Jurkat, Clone E6-1 (cell line): Measurements from ENCODE around the gene MSI2.

ENCODE experiments used
- DNase-seq: peaks from one replicate; pipeline ENCODE4 v3.0.0-alpha.2; 2011; ENCODE audit warnings: low read depth, low spot score
- H3K4me3 ChIP-seq: 2 replicates; pipeline ENCODE4 v1.5.1; 2011; ENCODE audit warnings: mild to moderate bottlenecking, low read length, control low read depth, moderate library complexity

MSI2 gene

GRCh38 chr17:57699751-57700219, 443.5 kb downstream of the MSI2 start:
- no peak for DNase-seq
- H3K4me3 ChIP-seq, result no peak overlapping the region

- DNase-seq, result no peak
- H3K4me3 ChIP-seq, result no peak overlapping the region
Observed at GRCh38 chr17:57701124-57701523, 444.8 kb downstream of the MSI2 start.

GRCh38 chr17:57703273-57703672, 446.9 kb downstream of the MSI2 start:
- no peak for DNase-seq
- H3K4me3 ChIP-seq, result no peak overlapping the region

- H3K4me3 ChIP-seq, result no peak overlapping the region
- DNase-seq, result no peak
Observed at GRCh38 chr17:57704448-57704847, 448.1 kb downstream of the MSI2 start.

- no peak for DNase-seq
- H3K4me3 ChIP-seq, result no peak overlapping the region
Observed at GRCh38 chr17:57705921-57706695, 449.8 kb downstream of the MSI2 start.

GRCh38 chr17:57706761-57707160, 450.4 kb downstream of the MSI2 start:
- no peak overlapping the region for H3K4me3 ChIP-seq

GRCh38 chr17:57707892-57708291, 451.6 kb downstream of the MSI2 start:
- DNase-seq, result no peak
- H3K4me3 ChIP-seq, result no peak overlapping the region

More at GRCh38 chr17:57706761-57707160, 450.4 kb downstream of the MSI2 start:
- DNase-seq, result no peak

- H3K4me3 ChIP-seq, result no peak overlapping the region
- no peak for DNase-seq
Observed at GRCh38 chr17:57708410-57708809, 452.1 kb downstream of the MSI2 start.

GRCh38 chr17:57713140-57713539, 456.8 kb downstream of the MSI2 start:
- DNase-seq, result no peak
- no peak overlapping the region for H3K4me3 ChIP-seq

GRCh38 chr17:57714665-57715180, 458.4 kb downstream of the MSI2 start:
- DNase-seq, result no peak
- no peak overlapping the region for H3K4me3 ChIP-seq

GRCh38 chr17:57715981-57716380, 459.7 kb downstream of the MSI2 start:
- no peak for DNase-seq
- H3K4me3 ChIP-seq, result no peak overlapping the region

- H3K4me3 ChIP-seq, result no peak overlapping the region
- DNase-seq, result no peak
Observed at GRCh38 chr17:57718878-57719277, 462.6 kb downstream of the MSI2 start.

GRCh38 chr17:57720386-57721035, 464.2 kb downstream of the MSI2 start:
- H3K4me3 ChIP-seq, result no peak overlapping the region
- DNase-seq, result no peak

GRCh38 chr17:57721967-57722703, 465.8 kb downstream of the MSI2 start:
- H3K4me3 ChIP-seq, result no peak overlapping the region
- no peak for DNase-seq

- no peak for DNase-seq
- no peak overlapping the region for H3K4me3 ChIP-seq
Observed at GRCh38 chr17:57722704-57723043, 466.4 kb downstream of the MSI2 start.

- no peak for DNase-seq
- H3K4me3 ChIP-seq, result no peak overlapping the region
Observed at GRCh38 chr17:57723427-57724025, 467.2 kb downstream of the MSI2 start.

GRCh38 chr17:57724026-57724728, 467.9 kb downstream of the MSI2 start:
- no peak for DNase-seq
- H3K4me3 ChIP-seq, result no peak overlapping the region

GRCh38 chr17:57724729-57725125, 468.4 kb downstream of the MSI2 start:
- no peak overlapping the region for H3K4me3 ChIP-seq
- DNase-seq, result no peak

GRCh38 chr17:57726213-57726790, 470.0 kb downstream of the MSI2 start:
- DNase-seq, result no peak

More at GRCh38 chr17:57726213-57726790, 470.0 kb downstream of the MSI2 start:
- H3K4me3 ChIP-seq, result no peak overlapping the region
